HEK293 (cell line): Measurements from ENCODE around the gene C17orf58.

Experiments used
- BCL11B ChIP-seq: fragments of 450-650 bp; formaldehyde crosslinking; IDR thresholded peaks from 2 replicates; pipeline ENCODE4 v1.5.1; 2016; ENCODE audit warnings: low read depth, missing biosample characterization, missing genetic modification characterization
- CTCF ChIP-seq: fragments of 450-650 bp; formaldehyde crosslinking; IDR thresholded peaks from 2 replicates; pipeline ENCODE4 v1.5.1; 2016; ENCODE audit warnings: missing biosample characterization, missing genetic modification characterization
- HOXD13 ChIP-seq: sonication (generic); formaldehyde crosslinking; IDR thresholded peaks from 2 replicates; pipeline ENCODE4 v1.8.0; 2022; ENCODE audit warnings: missing genetic modification reagents, borderline replicate concordance
- MZF1 ChIP-seq: fragments of 450-650 bp; formaldehyde crosslinking; IDR thresholded peaks from 2 replicates; pipeline ENCODE4 v1.5.1; 2017; ENCODE audit warnings: missing biosample characterization, missing genetic modification characterization, borderline replicate concordance
- PRDM10 ChIP-seq: fragments of 450-650 bp; formaldehyde crosslinking; IDR thresholded peaks from 2 replicates; pipeline ENCODE4 v1.5.1; 2016; ENCODE audit warnings: missing biosample characterization, missing genetic modification characterization
- RBAK ChIP-seq: fragments of 450-650 bp; formaldehyde crosslinking; IDR thresholded peaks from 2 replicates; pipeline ENCODE4 v1.5.1; 2016; ENCODE audit warnings: missing biosample characterization, missing genetic modification characterization
- SCRT1 ChIP-seq: fragments of 450-650 bp; formaldehyde crosslinking; IDR thresholded peaks from 2 replicates; pipeline ENCODE4 v1.5.1; 2016; ENCODE audit warnings: missing biosample characterization, missing genetic modification characterization, borderline replicate concordance
- ZBTB17 ChIP-seq: fragments of 450-650 bp; formaldehyde crosslinking; IDR thresholded peaks from 2 replicates; pipeline ENCODE4 v1.5.1; 2016; ENCODE audit warnings: missing biosample characterization, missing genetic modification characterization
- ZNF140 ChIP-seq: fragments of 450-650 bp; formaldehyde crosslinking; IDR thresholded peaks from 2 replicates; pipeline ENCODE4 v1.5.1; 2016; ENCODE audit warnings: missing biosample characterization, missing genetic modification characterization
- ZNF24 ChIP-seq: fragments of 450-650 bp; formaldehyde crosslinking; IDR thresholded peaks from 2 replicates; pipeline ENCODE4 v1.5.1; 2016; ENCODE audit warnings: missing biosample characterization, missing genetic modification characterization
- ZNF302 ChIP-seq: fragments of 450-650 bp; formaldehyde crosslinking; IDR thresholded peaks from 2 replicates; pipeline ENCODE4 v1.5.1; 2016; ENCODE audit warnings: missing biosample characterization, missing genetic modification characterization, low read depth
- ZNF350 ChIP-seq: fragments of 450-650 bp; formaldehyde crosslinking; IDR thresholded peaks from 2 replicates; pipeline ENCODE4 v1.5.0; 2017; ENCODE audit warnings: missing biosample characterization, mild to moderate bottlenecking, missing genetic modification characterization
- ZNF391 ChIP-seq: fragments of 450-650 bp; formaldehyde crosslinking; IDR thresholded peaks from 2 replicates; pipeline ENCODE4 v1.5.1; 2016; ENCODE audit warnings: low read depth, missing biosample characterization, missing genetic modification characterization, borderline replicate concordance
- ZNF394 ChIP-seq: fragments of 450-650 bp; formaldehyde crosslinking; IDR thresholded peaks from 2 replicates; pipeline ENCODE4 v1.5.1; 2016; ENCODE audit warnings: missing biosample characterization, missing genetic modification characterization, mild to moderate bottlenecking, moderate library complexity, borderline replicate concordance
- ZNF623 ChIP-seq: fragments of 450-650 bp; formaldehyde crosslinking; IDR thresholded peaks from 2 replicates; pipeline ENCODE4 v1.5.1; 2016; ENCODE audit warnings: missing biosample characterization, missing genetic modification characterization
- ZNF670 ChIP-seq: fragments of 450-650 bp; formaldehyde crosslinking; IDR thresholded peaks from 2 replicates; pipeline ENCODE4 v1.5.1; 2016; ENCODE audit warnings: missing biosample characterization, missing genetic modification characterization, low read depth
- ZNF701 ChIP-seq: fragments of 450-650 bp; formaldehyde crosslinking; IDR thresholded peaks from 2 replicates; pipeline ENCODE4 v1.5.1; 2016; ENCODE audit warnings: missing biosample characterization, missing genetic modification characterization
- ZNF792 ChIP-seq: fragments of 450-650 bp; formaldehyde crosslinking; IDR thresholded peaks from 2 replicates; pipeline ENCODE4 v1.5.1; 2016; ENCODE audit warnings: missing biosample characterization, missing genetic modification characterization
- ZNF837 ChIP-seq: fragments of 450-650 bp; formaldehyde crosslinking; IDR thresholded peaks from 2 replicates; pipeline ENCODE4 v1.5.1; 2016; ENCODE audit warnings: missing biosample characterization, missing genetic modification characterization
- TF ChIP-seq, protein P1 (sequence below): fragments of 450-650 bp; formaldehyde crosslinking; IDR thresholded peaks from 2 replicates; pipeline ENCODE4 v1.5.1; 2016; ENCODE audit warnings: missing biosample characterization, missing genetic modification characterization
- TF ChIP-seq, protein P2 (sequence below): fragments of 450-650 bp; formaldehyde crosslinking; conservative IDR thresholded peaks from 2 replicates; pipeline ENCODE4 v1.5.1; 2016; ENCODE audit warnings: low read depth, missing biosample characterization, missing genetic modification characterization
- TF ChIP-seq, protein P3 (sequence below): fragments of 450-650 bp; formaldehyde crosslinking; IDR thresholded peaks from 2 replicates; pipeline ENCODE4 v1.5.1; 2016; ENCODE audit warnings: missing biosample characterization, missing genetic modification characterization

C17orf58 gene

GRCh38 chr17:68035523-68036303 is 39.4 kb upstream of the C17orf58 start, which contains the start of gene KPNA2 (continued):
- no peak for TF ChIP-seq ZNF837
- TF ChIP-seq SCRT1: no peak
- no peak; the same call in 1 of the 2 replicates for TF ChIP-seq MZF1 (tag by site-specific recombination)
- TF ChIP-seq ZNF701 (tag by site-specific recombination): no peak
- TF ChIP-seq ZNF670 (tag by site-specific recombination): no peak
- no peak for TF ChIP-seq ZNF302 (tag by site-specific recombination)
- no peak for TF ChIP-seq ZNF350
- TF ChIP-seq, protein P1, sequence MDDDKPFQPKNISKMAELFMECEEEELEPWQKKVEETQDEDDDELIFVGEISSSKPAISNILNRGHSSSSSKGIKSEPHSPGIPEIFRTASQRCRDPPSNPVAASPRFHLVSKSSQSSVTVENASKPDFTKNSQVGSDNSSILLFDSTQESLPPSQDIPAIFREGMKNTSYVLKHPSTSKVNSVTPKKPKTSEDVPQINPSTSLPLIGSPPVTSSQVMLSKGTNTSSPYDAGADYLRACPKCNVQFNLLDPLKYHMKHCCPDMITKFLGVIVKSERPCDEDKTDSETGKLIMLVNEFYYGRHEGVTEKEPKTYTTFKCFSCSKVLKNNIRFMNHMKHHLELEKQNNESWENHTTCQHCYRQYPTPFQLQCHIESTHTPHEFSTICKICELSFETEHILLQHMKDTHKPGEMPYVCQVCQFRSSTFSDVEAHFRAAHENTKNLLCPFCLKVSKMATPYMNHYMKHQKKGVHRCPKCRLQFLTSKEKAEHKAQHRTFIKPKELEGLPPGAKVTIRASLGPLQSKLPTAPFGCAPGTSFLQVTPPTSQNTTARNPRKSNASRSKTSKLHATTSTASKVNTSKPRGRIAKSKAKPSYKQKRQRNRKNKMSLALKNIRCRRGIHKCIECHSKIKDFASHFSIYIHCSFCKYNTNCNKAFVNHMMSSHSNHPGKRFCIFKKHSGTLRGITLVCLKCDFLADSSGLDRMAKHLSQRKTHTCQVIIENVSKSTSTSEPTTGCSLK: no peak
- 0 out of 2 replicates have a peak, but pooled peaks have one; percentile 64 for TF ChIP-seq ZNF391 (tag by site-specific recombination)
- no peak; the same call in 1 of the 2 replicates for TF ChIP-seq CTCF (tag by site-specific recombination)
- no peak for TF ChIP-seq ZNF140 (tag by site-specific recombination)
- peak; percentile 63 for TF ChIP-seq HOXD13 (CRISPR knock-in tag)
- TF ChIP-seq, protein P2, sequence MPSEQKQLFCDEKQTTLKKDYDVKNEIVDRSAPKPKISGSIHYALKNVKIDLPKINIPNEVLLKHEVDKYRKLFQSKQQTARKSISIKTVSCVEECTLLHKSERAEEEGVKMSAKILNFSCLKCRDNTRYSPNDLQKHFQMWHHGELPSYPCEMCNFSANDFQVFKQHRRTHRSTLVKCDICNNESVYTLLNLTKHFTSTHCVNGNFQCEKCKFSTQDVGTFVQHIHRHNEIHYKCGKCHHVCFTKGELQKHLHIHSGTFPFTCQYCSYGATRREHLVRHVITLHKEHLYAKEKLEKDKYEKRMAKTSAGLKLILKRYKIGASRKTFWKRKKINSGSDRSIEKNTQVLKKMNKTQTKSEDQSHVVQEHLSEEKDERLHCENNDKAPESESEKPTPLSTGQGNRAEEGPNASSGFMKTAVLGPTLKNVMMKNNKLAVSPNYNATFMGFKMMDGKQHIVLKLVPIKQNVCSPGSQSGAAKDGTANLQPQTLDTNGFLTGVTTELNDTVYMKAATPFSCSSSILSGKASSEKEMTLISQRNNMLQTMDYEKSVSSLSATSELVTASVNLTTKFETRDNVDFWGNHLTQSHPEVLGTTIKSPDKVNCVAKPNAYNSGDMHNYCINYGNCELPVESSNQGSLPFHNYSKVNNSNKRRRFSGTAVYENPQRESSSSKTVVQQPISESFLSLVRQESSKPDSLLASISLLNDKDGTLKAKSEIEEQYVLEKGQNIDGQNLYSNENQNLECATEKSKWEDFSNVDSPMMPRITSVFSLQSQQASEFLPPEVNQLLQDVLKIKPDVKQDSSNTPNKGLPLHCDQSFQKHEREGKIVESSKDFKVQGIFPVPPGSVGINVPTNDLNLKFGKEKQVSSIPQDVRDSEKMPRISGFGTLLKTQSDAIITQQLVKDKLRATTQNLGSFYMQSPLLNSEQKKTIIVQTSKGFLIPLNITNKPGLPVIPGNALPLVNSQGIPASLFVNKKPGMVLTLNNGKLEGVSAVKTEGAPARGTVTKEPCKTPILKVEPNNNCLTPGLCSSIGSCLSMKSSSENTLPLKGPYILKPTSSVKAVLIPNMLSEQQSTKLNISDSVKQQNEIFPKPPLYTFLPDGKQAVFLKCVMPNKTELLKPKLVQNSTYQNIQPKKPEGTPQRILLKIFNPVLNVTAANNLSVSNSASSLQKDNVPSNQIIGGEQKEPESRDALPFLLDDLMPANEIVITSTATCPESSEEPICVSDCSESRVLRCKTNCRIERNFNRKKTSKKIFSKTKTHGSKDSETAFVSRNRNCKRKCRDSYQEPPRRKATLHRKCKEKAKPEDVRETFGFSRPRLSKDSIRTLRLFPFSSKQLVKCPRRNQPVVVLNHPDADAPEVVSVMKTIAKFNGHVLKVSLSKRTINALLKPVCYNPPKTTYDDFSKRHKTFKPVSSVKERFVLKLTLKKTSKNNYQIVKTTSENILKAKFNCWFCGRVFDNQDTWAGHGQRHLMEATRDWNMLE (tag by site-specific recombination): no peak
- no peak for TF ChIP-seq ZNF24 (tag by site-specific recombination)
- TF ChIP-seq RBAK (tag by site-specific recombination): no peak
- TF ChIP-seq ZNF792: 0 out of 2 replicates have a peak, but pooled peaks have one; percentile 33
- TF ChIP-seq, protein P3, sequence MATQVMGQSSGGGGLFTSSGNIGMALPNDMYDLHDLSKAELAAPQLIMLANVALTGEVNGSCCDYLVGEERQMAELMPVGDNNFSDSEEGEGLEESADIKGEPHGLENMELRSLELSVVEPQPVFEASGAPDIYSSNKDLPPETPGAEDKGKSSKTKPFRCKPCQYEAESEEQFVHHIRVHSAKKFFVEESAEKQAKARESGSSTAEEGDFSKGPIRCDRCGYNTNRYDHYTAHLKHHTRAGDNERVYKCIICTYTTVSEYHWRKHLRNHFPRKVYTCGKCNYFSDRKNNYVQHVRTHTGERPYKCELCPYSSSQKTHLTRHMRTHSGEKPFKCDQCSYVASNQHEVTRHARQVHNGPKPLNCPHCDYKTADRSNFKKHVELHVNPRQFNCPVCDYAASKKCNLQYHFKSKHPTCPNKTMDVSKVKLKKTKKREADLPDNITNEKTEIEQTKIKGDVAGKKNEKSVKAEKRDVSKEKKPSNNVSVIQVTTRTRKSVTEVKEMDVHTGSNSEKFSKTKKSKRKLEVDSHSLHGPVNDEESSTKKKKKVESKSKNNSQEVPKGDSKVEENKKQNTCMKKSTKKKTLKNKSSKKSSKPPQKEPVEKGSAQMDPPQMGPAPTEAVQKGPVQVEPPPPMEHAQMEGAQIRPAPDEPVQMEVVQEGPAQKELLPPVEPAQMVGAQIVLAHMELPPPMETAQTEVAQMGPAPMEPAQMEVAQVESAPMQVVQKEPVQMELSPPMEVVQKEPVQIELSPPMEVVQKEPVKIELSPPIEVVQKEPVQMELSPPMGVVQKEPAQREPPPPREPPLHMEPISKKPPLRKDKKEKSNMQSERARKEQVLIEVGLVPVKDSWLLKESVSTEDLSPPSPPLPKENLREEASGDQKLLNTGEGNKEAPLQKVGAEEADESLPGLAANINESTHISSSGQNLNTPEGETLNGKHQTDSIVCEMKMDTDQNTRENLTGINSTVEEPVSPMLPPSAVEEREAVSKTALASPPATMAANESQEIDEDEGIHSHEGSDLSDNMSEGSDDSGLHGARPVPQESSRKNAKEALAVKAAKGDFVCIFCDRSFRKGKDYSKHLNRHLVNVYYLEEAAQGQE (tag by site-specific recombination): no peak; the same call in none of the 2 replicates
- TF ChIP-seq ZNF623 (tag by site-specific recombination): no peak
- peak; percentile 62 for TF ChIP-seq ZBTB17 (tag by site-specific recombination)
- peak; percentile 45 for TF ChIP-seq PRDM10
- no peak for TF ChIP-seq BCL11B (tag by site-specific recombination)
- peak; percentile 42 for TF ChIP-seq ZNF394 (tag by site-specific recombination)
